Measurements from ENCODE around the gene CACNA1D.

DNA sequence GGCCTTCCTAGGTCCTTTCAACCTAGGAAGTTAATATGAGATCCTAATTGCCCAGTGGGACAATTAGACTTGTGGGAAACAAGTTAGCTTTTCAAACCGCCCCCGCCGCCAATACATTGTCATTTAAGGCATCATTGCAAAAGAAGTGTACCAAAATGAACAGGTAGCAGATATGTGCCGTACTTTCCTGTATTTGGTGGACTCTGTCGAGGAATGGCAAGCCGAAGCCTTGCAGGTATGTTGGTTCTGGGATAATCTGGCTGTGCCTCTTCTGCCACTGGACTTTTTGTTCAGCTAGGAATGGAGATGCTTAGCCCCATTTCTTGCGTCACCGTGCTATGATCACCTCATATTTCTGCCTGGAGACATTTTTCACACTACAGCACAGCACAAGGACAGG lies 157.5 kb downstream of the CACNA1D start:
- no peak for TF ChIP-seq POLR2A (IDR thresholded peaks at IDR 0.05)
- TF ChIP-seq CTCF (IDR thresholded peaks at IDR 0.05): no peak
